ENCODE data around the gene MTRFR.

The MTRFR gene

GRCh38 chr12:123263196-123263817 is 30.1 kb downstream of the MTRFR start:
- no peak overlapping the region for H3K27ac ChIP-seq
- H3K27me3 ChIP-seq (ENCODE audit: insufficient read depth, low read depth, severe bottlenecking): no peaks in the 10 kb centered on the region
- no peak overlapping the region for H3K4me3 ChIP-seq (ENCODE audit: low read depth, low read length)
- no peak for DNase-seq
- H3K36me3 ChIP-seq: peaks cover 68% of the 10 kb centered on the region
- no peaks in the 10 kb centered on the region for H3K9me3 ChIP-seq (ENCODE audit: severe bottlenecking)
- TF ChIP-seq CTCF (IDR thresholded peaks at IDR 0.05; ENCODE audit: low read depth, low read length): no peak

- peak; percentile 66 for TF ChIP-seq CTCF (IDR thresholded peaks at IDR 0.05; ENCODE audit: low read depth, low read length)
- H3K36me3 ChIP-seq: peaks cover 55% of the 10 kb centered on the region
- H3K27ac ChIP-seq: no peak overlapping the region
- H3K27me3 ChIP-seq (ENCODE audit: insufficient read depth, low read depth, severe bottlenecking): no peaks in the 10 kb centered on the region
- no peak overlapping the region for H3K4me3 ChIP-seq (ENCODE audit: low read depth, low read length)
- no peaks in the 10 kb centered on the region for H3K9me3 ChIP-seq (ENCODE audit: severe bottlenecking)
- DNase-seq: peak; percentile 53
These were observed 31.4 kb downstream of the MTRFR start for GRCh38 chr12:123264642-123265041.

DNA sequence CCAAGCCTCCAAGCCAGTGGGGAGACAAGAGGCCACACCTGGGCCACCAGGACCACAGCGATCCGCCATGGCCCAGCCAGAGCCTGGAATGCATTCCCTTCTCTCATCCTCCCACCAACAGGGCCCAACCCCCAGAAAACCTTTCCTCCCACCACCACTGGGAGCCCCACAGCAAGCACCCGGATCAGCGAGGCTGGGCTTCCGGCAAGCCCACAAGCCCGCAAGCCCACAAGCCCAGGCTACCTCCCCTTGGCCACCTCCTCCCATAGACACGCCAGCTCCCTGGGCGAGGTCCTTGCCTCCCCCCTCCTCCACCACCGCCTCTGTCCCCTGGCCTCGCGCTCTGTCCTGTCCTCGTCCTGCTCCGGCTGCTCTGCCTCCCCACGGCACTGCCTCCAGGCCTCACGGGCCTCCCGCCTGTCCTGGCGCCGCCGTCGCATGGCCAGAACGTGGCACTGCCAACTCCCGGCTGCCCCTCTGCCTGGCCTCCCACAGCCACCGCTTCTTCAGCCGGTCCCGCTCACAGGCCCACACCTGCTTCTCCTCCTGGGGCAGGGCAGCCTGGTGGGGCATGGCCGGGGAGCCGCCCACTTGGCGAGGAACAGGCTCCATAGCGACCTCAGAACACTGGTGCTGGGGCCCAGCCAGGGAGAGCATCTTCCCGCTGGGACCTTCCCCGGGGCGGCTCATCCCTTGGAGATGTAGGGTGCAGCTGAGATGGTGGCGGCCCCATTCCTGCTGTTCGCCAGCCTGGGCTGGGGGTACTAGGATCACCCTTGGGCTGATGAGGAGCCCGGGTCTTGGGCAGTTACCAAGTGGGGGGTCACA is 32.8 kb downstream of the MTRFR start:
- H3K36me3 ChIP-seq: peaks cover 43% of the 10 kb centered on the region
- DNase-seq: no peak
- H3K9me3 ChIP-seq (ENCODE audit: severe bottlenecking): no peaks in the 10 kb centered on the region
- TF ChIP-seq CTCF (IDR thresholded peaks at IDR 0.05; ENCODE audit: low read depth, low read length): no peak
- H3K27ac ChIP-seq: no peak overlapping the region
- H3K27me3 ChIP-seq (ENCODE audit: insufficient read depth, low read depth, severe bottlenecking): no peaks in the 10 kb centered on the region
- no peak overlapping the region for H3K4me3 ChIP-seq (ENCODE audit: low read depth, low read length)

GRCh38 chr12:123266679-123267277 is 33.5 kb downstream of the MTRFR start:
- Histone ChIP-seq H3K9me3 (ENCODE audit: severe bottlenecking) (no peaks in the 10 kb centered on the region), H3K27me3 (ENCODE audit: insufficient read depth, low read depth, severe bottlenecking) (no peaks in the 10 kb centered on the region), H3K27ac (no peak overlapping the region), H3K36me3 (peaks cover 36% of the 10 kb centered on the region), H3K4me3 (ENCODE audit: low read depth, low read length) (no peak overlapping the region)
- TF ChIP-seq CTCF (IDR thresholded peaks at IDR 0.05; ENCODE audit: low read depth, low read length): no peak
- no peak for DNase-seq

- TF ChIP-seq CTCF (IDR thresholded peaks at IDR 0.05; ENCODE audit: low read depth, low read length): no peak
- DNase-seq: no peak
- peaks cover 29% of the 10 kb centered on the region for H3K36me3 ChIP-seq
- no peaks in the 10 kb centered on the region for H3K27me3 ChIP-seq (ENCODE audit: insufficient read depth, low read depth, severe bottlenecking)
- no peak overlapping the region for H3K4me3 ChIP-seq (ENCODE audit: low read depth, low read length)
- H3K27ac ChIP-seq: 0 out of 2 replicates have a peak overlapping the region, but pooled peaks have one; percentile 12
- no peaks in the 10 kb centered on the region for H3K9me3 ChIP-seq (ENCODE audit: severe bottlenecking)
These were observed 34.2 kb downstream of the MTRFR start for GRCh38 chr12:123267335-123267920.
